ENCODE measurements around the gene TAL2.

The TAL2 gene
- long read RNA-seq, donor 1, partial matches to known transcripts = 0 of 1 reads
- long read RNA-seq, donor 1, other reads (novel, unspliced or antisense) = 0 of 1 reads
- long read RNA-seq, donor 2 = 0 reads
- long read RNA-seq, donor 3, partial matches to known transcripts = 0 of 1 reads
- long read RNA-seq, donor 3, other reads (novel, unspliced or antisense) = 0 of 1 reads
- long read RNA-seq, donor 4 = 0 reads
- long read RNA-seq, donor 5 = 0 reads
- long read RNA-seq, donor 6, partial matches to known transcripts = 0 of 2 reads
- long read RNA-seq, donor 6, other reads (novel, unspliced or antisense) = 0 of 2 reads
- long read RNA-seq, donor 7 = 0 reads
- long read RNA-seq, donor 8, partial matches to known transcripts = 0 of 1 reads
- long read RNA-seq, donor 8, other reads (novel, unspliced or antisense) = 0 of 1 reads

DNA sequence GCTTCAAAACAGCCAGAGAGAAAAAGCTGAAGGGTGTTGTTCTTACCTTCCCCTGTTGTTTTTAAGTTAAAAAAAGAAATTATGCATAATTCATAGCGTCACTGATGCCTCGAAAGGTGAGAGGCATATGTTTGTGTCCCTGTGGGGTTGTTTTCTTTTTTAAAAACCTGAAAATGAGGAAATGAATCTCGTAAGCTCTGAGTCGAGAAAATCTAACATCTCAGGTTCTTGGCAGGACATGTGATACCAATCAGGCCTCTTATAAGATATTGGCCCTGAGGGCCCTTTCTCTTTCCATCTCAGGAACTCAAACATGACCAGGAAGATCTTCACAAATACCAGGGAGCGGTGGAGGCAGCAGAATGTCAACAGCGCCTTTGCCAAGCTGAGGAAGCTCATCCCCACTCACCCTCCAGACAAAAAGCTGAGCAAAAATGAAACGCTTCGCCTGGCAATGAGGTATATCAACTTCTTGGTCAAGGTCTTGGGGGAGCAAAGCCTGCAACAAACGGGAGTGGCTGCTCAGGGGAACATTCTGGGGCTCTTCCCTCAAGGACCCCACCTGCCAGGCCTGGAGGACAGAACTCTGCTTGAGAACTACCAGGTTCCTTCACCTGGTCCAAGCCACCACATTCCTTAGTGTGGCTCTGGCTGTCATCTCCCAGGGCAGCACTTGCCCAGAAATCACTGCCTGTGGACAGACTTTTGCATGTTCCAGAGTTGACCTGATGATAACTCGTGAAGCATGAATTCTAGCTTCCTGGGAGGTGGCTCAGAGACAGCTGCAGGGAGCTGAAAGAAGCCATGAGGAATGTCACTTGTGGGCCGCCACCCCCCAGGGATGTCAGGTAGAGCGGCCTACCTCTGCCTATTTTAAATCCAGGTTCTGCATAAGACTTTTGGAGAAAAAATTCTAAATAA is at the start of gene TAL2:
TSS of gene TAL2 (plus strand) at position 274 of the 921 bp plus-strand sequence. CDS start at position 314, 40 bp downstream.
- no peak for DNase-seq

DNA sequence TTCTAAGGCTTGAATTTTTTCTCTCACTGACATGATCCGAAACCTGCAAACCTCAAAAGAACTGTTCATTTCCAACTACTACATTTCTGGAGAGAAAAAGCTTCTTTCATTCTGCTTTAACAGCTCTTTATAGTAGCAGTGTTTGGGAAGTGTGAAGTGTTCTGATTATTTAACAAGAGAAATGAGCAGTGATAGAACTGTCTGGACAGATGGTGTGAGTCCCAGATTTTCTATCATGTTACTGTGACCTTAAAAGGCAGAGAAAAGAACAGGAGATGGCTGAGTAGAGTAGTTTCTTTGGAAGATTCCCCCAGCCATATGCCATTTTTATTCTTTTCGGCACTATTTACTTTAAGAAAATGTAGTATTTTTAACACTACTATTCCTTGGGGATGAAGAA is 41.3 kb upstream of the TAL2 start:
- no peak for DNase-seq

DNA sequence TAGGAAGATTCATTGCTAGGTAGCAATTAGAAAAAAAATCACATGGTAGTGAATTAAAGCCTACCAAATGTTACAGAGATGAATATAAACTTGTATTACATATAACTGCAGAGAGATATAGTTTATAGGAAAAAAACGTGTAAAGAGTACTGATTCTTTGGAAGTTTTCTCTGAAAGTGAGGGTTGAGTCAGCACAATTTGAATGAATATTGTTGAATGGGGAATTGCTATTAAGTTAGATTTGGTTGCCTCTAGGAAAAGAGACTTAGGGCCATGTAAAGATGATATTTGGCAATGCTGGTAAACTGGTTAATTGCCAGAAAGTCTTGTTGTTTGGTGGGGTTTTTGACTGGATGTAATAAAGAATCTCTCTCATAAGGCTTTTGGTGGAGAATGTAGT is 37.2 kb upstream of the TAL2 start:
- no peak for DNase-seq

DNA sequence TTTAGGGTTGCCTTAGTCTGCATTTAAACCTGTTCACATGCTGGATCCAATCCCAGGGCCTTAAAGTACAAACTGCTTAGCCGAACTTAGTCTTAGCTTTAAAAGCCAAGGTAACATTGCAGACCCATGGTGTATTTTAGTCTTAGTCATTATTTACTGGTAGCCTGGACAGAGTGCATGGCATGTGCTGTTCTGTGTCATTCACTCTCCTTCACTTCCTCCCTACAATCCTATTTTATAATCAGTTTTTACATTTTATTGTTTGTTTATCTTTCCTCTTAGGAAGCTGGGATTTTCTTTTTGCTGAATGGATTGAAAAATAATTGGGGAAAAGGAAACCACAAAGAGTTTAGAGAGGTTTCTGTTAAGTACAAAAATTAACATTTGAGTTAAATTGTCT is 29.4 kb upstream of the TAL2 start:
- no peak for DNase-seq

DNA sequence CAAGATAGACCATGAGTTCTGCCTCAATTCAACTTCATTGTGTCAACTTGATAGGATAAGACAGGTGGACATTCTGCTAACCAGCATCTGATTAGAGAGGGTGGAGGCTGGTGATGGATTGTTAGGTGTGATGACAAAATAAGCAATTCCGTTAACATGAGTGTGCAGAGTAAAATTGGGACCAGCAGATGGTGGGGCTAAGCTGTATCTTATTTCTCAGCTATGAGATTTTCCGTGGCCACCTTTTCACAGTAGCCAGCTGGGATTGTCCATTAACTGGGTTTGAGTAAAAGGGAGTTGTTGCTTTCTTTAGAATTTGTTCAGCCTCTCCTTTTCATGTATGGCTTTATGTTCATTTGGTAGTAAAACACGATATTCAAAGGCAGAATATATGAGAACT is 28.8 kb upstream of the TAL2 start:
- DNase-seq = no peak

DNA sequence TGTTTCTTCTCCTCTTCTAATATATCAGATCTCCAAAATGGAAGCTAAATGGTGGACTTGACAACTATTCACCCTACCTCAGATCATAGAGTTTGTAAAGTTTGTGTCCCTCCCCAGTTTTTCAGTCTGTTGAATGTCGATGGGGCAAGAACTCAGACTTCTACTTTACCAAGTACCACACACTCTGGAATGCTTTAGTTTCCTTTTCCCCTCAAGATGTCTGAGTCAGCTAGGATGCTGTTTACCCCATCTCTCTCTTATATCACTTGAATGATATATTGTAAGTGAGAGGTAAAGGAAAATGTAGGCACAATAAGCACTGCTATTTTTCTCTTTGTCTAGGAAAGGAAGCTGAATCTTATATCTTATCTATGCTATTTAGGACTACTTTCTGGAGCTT is 25.9 kb upstream of the TAL2 start:
- DNase-seq = no peak

DNA sequence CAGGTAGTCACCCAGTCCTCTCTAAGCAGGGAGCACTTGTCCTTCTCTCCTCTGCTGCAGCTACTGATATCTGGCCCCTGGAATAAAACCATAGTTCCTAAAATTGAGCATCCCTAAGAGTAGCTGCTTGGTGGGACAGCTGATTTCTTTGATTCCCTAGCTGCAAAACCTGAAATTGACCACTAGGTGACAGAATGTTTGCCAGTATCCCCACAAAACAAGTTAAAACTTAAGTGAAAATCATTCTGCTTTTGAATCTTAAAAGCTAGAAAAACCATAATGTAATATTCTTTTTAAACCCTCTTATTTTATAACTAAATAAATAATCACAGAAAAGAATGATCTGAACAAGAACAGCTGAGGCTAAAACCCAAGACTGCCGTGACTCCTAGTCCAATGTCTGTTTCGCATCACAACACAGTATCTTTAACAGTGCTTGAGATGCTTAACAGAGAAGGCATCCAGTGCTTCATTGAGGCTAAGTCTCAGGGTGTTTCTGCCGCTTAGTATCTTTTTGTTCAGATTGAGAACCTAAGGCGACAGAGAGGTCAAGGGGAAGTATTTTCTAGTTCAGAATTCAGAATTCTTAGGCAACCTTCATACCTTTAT is 24.4 kb upstream of the TAL2 start:
- DNase-seq = no peak

DNA sequence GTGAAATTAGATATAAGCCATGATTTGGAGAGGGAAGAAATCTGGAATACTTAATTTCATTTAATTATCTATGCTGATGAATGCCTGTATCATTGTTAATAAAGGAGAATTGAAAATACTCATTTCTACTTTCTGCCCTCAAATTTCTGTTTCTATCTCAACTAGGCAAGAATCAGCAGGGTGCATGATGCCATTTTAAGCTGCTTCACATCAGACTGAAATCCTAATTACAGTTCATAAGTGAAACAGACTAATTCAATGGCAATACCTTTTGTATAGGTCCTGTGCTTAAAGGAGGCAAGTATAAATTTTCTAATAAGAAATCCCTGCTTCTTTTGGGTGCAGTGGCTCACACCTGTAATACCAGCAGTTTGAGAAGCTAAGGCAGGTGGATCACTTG is 22.3 kb upstream of the TAL2 start:
- DNase-seq = no peak

DNA sequence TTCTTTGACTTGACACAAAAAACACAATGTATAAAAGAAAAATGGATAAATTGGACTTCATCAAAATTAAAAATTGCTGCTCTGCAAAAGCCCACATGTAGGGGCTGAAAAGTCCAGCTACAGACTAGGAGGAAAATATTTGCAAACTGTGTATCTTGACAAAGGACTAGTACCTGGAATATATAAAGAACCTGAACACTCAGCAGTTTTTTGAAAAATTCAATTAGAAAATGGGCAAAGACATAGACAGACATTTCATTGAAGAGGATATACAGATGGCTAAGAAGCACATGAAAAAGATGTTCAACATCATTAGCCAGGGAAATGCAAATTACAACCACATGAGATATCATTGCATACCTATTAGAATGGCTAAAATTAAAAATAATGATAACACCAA is 18.5 kb upstream of the TAL2 start:
- DNase-seq = no peak

DNA sequence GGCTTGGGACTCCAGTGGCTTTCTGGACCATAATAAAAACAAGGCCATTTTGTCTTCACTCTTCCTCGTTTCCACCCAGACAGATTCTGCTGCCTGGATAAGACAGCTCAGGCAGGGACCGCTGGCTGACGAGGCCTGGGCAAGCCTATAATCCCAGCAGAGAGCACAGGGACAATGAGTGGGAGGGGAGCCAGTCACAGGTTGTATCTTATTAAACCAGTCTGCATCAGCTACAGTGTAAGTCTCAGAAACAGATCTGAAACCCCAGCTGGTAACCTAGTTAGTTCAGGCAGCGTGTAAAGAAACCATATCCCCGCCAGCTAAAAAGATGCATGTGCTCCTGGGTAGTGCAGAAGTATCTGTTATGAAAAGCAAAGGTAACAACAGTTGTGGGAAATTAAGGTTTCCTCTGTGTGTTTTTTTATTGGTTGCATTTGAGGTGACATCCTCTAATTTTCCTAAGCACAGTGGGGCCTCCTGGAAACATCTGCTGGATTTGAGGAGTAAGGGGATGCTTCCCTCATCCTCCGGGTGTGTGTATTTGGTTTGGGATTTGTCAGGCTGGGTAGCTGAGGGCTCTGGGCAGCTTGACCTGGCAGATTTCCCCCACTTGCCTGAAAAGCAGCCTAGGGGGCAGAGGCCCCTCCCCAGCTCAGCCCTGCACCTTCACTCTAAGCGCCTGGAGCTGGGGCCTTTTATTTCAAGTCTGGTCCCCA is 15.2 kb upstream of the TAL2 start:
- no peak for DNase-seq

DNA sequence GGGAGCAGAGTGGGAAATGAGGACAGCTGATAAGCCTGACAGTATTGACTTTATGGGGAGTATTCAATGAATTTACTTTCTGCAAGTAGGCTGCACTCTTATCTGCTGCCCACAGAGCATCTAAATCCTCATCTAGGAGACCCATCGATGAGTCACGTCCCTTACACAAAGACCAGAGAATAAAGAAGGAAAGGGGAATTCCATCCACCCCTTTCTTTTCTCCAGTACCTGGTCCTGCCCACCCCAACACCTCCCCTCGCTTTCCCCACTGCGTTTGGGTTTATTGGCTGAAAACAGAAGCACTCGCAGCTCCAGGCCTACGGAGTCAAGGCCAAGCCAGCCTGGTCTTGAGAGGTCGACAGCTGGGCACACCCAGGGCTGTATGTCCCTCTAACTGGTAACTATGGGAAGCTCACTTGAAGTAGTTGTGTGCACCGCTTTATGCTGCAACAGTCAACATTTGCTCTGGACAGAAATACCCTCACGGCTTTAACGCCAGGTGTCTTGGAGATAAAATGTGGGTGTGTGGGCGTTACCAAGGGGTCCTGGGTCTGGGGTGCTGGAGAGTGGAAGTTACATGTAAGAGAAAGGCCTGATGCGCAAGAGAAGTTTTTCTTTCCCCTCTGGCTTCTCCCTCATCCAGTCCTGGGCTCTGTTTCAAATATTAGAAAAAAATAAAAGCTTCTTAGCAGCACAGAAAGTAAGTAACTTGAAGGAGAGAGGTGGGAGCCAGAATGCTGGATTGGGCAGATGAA is 14.5 kb upstream of the TAL2 start:
- DNase-seq = no peak

DNA sequence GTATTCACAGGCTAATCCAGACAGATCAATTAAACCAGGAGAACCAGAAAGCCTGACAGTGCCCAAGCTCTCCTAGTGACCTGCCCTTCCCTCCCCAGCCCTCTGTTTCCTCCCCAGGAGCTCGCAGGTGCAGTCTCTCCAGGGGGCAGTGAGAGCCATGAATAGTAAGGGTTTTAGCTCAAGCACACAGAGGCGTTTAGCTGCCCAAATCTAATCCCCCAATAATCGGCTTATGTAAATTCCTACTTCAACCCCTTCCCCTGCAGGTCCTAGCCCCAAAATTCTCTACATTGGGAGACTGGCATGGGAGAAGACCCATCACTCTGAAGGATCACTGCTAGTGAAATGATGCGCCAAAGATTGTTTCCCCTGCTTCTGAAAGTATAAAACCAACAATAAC is 10.5 kb upstream of the TAL2 start:
- DNase-seq = no peak

DNA sequence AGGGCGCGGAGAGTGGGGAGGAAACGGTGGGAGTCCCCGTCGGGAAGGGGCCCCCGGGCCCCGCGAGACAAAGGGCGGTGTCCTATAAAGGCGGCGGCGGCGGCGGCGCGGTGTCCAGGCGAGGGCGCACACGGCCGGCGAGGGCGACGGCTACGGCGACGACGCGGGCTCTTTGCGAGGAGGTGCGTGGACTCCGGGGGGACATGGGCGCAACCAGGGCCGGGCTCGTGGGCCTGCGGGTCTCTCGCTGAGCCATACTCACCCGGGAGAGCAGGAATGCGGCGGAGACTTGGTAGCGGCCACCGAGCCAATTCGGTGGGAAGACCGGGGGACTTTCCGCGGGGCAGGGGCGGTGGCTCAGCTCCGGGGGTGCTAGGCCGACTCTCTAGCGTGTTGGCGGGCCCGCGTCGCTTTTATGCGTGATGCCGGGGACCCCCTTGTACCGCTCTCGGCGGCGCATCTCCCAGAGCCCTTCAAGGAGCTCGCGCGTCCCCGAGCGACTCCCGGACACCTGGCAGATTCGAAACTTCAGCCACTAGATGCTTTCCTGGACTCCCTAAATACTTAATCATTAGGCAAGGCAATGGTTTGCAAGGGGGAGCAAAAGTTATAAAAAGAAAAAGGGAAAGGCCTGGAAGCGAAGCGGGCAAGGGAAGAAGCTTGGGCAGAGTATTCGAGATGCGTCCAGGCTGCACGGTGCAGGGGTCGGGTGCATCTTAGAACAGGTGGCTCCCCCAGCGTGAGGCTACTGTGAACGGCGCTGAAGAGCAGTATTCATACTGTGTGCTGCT is 5.9 kb upstream of the TAL2 start:
- DNase-seq = peak; percentile 61

DNA sequence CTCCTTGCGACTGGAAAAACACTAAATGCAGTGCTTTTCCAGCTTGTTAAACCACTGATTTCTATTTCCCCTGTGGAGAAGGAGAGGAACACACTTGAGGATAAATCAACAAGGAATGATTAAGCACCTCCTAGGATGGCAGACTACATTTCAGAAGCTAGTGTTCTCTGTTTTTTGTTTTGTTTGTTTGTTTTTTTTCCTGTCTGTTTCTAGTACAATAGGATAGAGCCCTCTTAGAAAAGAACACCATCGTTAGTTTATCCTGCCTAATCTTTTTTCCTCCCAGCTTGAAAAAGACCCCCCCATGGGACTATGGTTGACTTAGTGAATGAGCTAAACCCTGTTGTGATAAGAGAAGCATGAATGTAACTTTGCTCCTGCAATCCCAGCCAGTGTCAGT is 3.9 kb upstream of the TAL2 start:
- no peak for DNase-seq

DNA sequence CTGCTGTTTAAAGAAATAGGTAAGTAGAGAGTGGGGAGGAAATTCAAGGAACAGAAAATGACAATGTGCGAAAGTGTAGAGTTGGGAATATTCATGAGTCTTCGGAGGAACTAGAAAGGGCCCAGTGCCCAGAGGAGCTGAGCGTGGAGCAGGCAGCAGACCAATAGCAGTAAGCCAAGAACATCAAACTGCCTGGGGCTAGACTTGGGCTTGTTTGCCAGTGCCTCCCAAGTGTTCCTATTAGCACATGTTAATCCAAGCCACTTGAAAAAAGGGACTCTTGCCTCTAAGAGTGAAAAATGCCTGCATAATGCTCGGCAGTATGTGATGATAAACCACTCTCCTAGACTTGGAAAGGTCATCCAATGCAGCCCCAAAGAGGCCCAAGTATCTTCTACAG is 1.2 kb upstream of the TAL2 start:
- DNase-seq = no peak

DNA sequence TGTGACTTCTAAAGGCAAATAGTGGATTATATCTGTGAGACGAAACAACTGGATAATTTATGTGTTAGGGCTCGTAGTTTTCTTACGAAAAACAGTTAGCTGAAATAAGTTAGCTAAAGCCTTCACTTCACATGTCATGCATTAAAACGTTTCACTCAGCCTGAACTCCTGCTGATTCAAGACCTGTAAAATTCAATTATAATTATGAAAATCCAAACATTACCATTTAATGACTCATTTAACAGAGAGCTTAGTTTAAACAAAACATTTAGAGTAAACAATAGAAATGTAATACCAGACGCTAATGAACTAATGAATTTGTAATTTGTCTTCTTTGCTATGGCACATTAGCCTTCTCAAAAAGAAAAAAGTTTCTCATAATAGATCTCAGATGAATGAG is 1.7 kb downstream of the TAL2 start:
- no peak for DNase-seq

DNA sequence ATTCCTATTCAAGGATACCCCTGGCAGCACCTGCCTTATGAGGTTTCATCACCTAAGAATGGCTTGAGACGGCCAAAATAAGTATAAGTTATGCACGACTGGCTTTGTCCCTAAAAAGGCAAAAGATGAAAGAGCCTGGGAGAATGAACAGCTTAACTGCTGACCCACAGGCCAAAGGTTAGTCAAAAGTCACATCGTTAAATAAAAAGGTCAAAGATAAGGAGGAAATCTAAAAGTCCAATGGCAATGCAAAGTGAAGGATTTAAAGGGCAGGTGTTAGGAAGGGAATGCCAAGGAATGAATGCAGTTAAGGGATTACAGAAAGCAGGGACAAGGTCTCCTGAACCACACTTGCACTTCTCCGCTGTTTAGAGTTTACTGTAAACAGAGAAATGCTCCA is 5.6 kb downstream of the TAL2 start:
- DNase-seq = no peak

DNA sequence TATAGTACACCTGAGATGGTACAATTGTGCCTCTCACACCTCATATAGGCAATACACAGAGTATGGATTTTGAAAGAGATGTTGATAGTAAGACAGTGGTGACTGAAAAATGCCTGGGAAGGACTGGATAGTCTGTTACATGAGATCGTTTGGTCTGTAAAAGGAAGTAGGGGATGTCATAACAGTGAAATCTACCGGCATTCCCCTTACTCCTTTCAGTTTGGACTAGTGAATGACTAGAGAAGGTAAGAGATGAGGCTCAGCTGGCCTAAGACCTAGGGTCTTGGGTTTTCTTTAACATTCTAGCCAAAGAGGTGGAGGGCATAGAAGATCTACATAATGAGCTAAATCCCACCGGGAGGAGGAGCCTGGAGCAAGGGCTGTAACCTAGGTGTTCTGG is 8.1 kb downstream of the TAL2 start:
- DNase-seq = no peak

DNA sequence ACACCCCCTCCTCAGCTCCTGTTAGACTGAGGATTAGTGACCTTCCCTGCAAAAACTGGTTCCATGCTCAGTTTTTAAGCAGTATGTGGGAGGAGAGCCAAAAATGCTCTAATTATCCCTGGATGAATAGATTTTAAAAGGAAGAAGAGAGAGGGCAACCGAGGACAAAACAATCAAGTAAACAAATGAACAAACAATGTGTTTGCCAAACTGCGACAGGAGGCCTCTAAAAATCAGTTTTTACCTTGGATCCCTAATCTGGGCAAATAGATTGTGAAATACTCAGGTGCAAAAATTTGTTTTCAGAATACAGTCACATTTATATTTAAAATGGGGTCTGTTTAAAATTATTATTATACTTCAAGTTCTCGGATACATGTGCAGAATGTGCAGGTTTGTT is 8.5 kb downstream of the TAL2 start:
- no peak for DNase-seq

DNA sequence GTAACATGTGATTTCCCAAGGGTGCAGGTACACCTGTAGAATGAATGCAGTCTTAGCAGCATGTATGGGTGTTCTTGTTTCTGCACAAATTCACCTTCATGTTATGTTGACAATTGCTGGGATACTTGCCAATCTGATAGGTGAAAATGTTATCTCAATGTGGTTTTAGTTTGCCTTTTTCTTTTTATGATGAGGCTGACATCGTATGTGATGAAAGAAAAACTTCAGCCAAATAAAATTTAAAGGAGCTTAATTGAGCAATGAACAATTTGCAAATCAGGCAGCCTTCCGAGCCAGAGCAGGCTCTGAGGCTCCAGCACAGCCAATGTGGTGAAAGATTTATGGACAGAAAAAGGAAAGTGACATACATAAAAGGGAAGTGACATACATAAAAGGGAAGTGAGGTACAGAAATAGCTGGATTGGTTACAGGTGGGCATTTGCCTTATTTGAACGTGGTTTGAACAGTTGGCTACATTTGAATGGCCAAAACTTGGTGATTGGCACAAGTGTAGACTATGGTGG is 10.5 kb downstream of the TAL2 start:
- DNase-seq = no peak
